ENCODE results near the gene DSG4.

- TF ChIP-seq POLR2AphosphoS5 (IDR thresholded peaks at IDR 0.05): no peak
- no peak for TF ChIP-seq CTCF (IDR thresholded peaks at IDR 0.05)
- TF ChIP-seq POLR2A (IDR thresholded peaks at IDR 0.05): no peak
Observed at GRCh38 chr18:31407649-31408048, 31.1 kb downstream of the DSG4 start.

Measured in transverse colon (tissue), 4 donors.